ENCODE measurements around the gene CASTOR2. TPM values are rescaled to one million over a fixed set of nuclear protein-coding genes. Genes with fewer than 3 reads are reported as not detected.

Gene CASTOR2
- total and polyA plus RNA-seq, 2 of the 8 experiments (the other 6 are each of a cell fraction or from before 2014, with no cell fraction given) = 12.1 to 47.8 TPM

DNA sequence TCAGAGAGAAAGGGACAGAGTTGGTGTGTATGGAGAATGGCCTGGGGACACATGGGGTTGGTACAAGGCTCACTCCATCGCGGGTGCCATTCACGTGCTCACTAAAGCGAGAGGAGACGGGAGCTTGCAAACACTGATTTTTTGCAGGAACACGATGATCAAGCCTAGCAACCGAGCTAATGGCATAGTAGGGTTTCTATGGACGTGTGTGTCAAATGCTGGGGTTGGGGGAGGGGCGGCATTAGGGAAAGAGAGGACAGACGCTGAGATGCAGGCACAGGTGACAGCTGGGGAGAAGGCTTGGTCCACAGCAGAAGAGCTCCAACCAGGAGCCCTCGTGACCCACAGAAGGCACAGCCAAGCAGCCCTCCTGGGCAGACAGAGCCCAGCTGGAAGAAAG is 75.2 kb downstream of the CASTOR2 start:
- Histone ChIP-seq H3K36me3 (ENCODE audit: control insufficient read depth in 2 of 4, insufficient read depth in 4 of 4, low read length in 3 of 4) (peaks cover 2 to 11% (median 10%) of the 10 kb centered on the region in 4 experiments; a peak in 3 of 8 replicates), H2BK15ac (ENCODE audit: low read length) (no peak overlapping the region), H3K9ac (replicated peaks in 1 of 4; ENCODE audit: extremely low read depth in 1 of 4, low read depth in 3 of 4, low read length in 3 of 4) (no peak overlapping the region), H3K14ac (ENCODE audit: insufficient read length) (no peak overlapping the region), H3K9me3 (ENCODE audit: insufficient read depth in 2 of 2, low read depth in 1 of 2, low read length in 1 of 2) (no peaks in the 10 kb centered on the region), H4K20me1 (replicated peaks in 1 of 2; ENCODE audit: control insufficient read depth in 1 of 2, insufficient read depth in 2 of 2, low read length in 2 of 2) (peaks cover 2 to 10% of the 10 kb centered on the region in 2 experiments), H3K27ac (ENCODE audit: low read depth, low read length) (no peak overlapping the region), H2BK120ac (replicated peaks; ENCODE audit: low read depth, low read length) (no peak overlapping the region), H3K4ac (replicated peaks; ENCODE audit: insufficient read length, low read depth, low read length) (no peak overlapping the region), H2AFZ (ENCODE audit: low read length) (no peak overlapping the region), H3K23ac (ENCODE audit: insufficient read length) (no peak overlapping the region), H2AK5ac (ENCODE audit: low read depth, low read length) (no peak overlapping the region), H4K8ac (ENCODE audit: extremely low read depth, insufficient read depth, low read length) (no peak overlapping the region), H3K23me2 (ENCODE audit: low read depth, low read length) (no peaks in the 10 kb centered on the region), H2BK12ac (ENCODE audit: low read depth, low read length) (no peak overlapping the region), H4K91ac (replicated peaks; ENCODE audit: insufficient read length, low read length) (no peak overlapping the region), H3K4me1 (replicated peaks in 1 of 4; ENCODE audit: control insufficient read depth in 3 of 4, insufficient read depth in 4 of 4, low read length in 3 of 4) (no peaks in the 10 kb centered on the region), H2BK20ac (ENCODE audit: low read length) (no peak overlapping the region), H3K18ac (ENCODE audit: extremely low read depth, low read length) (no peak overlapping the region), H3K4me3 (ENCODE audit: extremely low read depth in 1 of 4, insufficient read depth in 2 of 4, low read depth in 3 of 4, low read length in 4 of 4) (no peak overlapping the region), H3K4me2 (ENCODE audit: insufficient read depth in 1 of 2, low read depth in 2 of 2, low read length in 2 of 2) (no peak overlapping the region), H2BK5ac (ENCODE audit: low read depth, low read length) (no peak overlapping the region; the same call in 1 of the 2 replicates), H3K27me3 (replicated peaks in 1 of 4; ENCODE audit: control insufficient read depth in 3 of 4, extremely low read depth in 1 of 4, insufficient read depth in 3 of 4, low read length in 3 of 4) (no peaks in the 10 kb centered on the region), H3K79me2 (ENCODE audit: control insufficient read depth in 1 of 2, insufficient read depth in 2 of 2, low read length in 2 of 2) (no peaks in the 10 kb centered on the region), H4K5ac (ENCODE audit: insufficient read length, low read depth, low read length) (no peak overlapping the region), H3K79me1 (ENCODE audit: low read depth, low read length) (peaks cover 2% of the 10 kb centered on the region; the same call in 1 of the 2 replicates), H3K56ac (replicated peaks; ENCODE audit: insufficient read length, low read depth, low read length) (no peak overlapping the region)
- ChIA-PET POLR2A (ENCODE audit: partially characterized antibody) (interaction anchor here (1.0 to 2.4 kb wide), 2 partner anchors 10 to 12 kb away, joined by 3 to 6 read pairs; no protein-coding TSS in a partner anchor), CTCF (ENCODE audit: partially characterized antibody) (no interaction called here)
- 78% methylated on average over 11 of the region's 11 CpGs; no CpG with 5 or more reads in 1 of the 2 experiments for WGBS, 2 experiments (ENCODE audit: extremely low coverage in 1 of 2, insufficient coverage in 1 of 2, insufficient read length in 1 of 2, insufficient replicate concordance in 2 of 2, low coverage in 1 of 2, low lambda C conversion rate in 2 of 2, missing lambda C conversion rate in 1 of 2)
- no peak for FAIRE-seq
- no peak for DNase-seq (ENCODE audit: low read depth in 1 of 2, low spot score in 2 of 2)
- TF ChIP-seq JUND (IDR thresholded peaks at IDR 0.05; ENCODE audit: low read length) = no peak
- TF ChIP-seq POLR2A (IDR thresholded peaks at IDR 0.05; ENCODE audit: control extremely low read depth in 1 of 2, low read depth in 2 of 2, low read length in 2 of 2) = no peak
- TF ChIP-seq RBBP5 (IDR thresholded peaks at IDR 0.05; ENCODE audit: borderline replicate concordance, low read depth, low read length) = no peak
- TF ChIP-seq CEBPB (IDR thresholded peaks at IDR 0.05; ENCODE audit: low read depth, low read length) = no peak
- TF ChIP-seq HDAC6 (IDR thresholded peaks at IDR 0.05; ENCODE audit: low read depth, low read length) = no peak
- TF ChIP-seq, protein P1, sequence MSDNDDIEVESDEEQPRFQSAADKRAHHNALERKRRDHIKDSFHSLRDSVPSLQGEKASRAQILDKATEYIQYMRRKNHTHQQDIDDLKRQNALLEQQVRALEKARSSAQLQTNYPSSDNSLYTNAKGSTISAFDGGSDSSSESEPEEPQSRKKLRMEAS (IDR thresholded peaks at IDR 0.05) = no peak
- TF ChIP-seq JUN (IDR thresholded peaks at IDR 0.05; ENCODE audit: low read depth, low read length) = no peak
- TF ChIP-seq EGR1 (IDR thresholded peaks at IDR 0.05; ENCODE audit: borderline replicate concordance, low read depth, low read length) = no peak
